ENCODE results near the gene GPN3. TPM values are rescaled to one million over a fixed set of nuclear protein-coding genes. Genes with fewer than 3 reads are reported as not detected.
A peak's percentile ranks its signal among the peaks of the same experiment; 100 is the strongest.

The GPN3 gene
- total and polyA plus RNA-seq, 10 of the 15 experiments (the other 5 are each of a cell fraction or from before 2014, with no cell fraction given): 27.1 to 117 (median 53.5) TPM

DNA sequence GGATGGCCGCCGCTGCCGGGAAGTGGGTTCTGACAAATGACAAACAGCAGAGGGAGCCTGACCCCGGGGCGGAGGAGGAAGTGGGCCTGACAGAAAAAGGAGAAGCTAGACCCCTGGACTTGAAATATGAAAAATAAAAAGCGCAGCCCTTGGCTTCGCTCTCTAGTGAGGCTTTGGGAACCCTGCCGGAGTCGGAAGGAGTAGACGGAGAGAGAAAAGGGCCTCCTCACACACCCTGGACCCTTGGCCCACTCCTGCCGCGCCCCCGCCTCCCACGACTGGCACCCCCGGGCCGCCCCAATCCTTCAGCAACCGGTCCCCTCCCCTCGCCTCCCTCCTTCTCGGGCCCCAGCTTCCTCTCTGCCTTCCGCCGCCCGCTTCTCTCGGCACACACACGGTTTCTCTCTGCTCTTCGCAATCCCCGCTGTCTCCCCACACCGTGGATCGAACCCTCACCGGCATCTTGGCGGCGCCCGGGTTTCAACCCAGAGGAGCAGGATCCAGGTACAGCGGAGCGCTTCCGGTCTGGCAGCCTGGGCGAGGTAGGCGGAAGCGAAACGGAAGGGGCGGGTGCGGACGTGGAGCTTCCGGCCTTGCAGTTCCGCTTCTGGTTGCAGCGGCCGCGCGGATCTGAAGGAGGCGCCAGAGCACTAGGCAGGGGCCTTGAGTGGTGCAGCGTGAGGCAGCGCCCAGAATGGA lies 18.1 kb downstream of the GPN3 start, which contains the start of gene ARPC3 (continued):
- TF ChIP-seq PRDM15 (CRISPR knock-in tag; IDR thresholded peaks at IDR 0.05): no peak
- TF ChIP-seq NR2F1 (conservative IDR thresholded peaks at IDR 0.05): 0 out of 2 replicates have a peak, but pooled peaks have one; percentile 13
- no peak; the same call in 1 of the 2 replicates for TF ChIP-seq MTA3 (IDR thresholded peaks at IDR 0.05; ENCODE audit: borderline replicate concordance, low read length)
- TF ChIP-seq NFYA (IDR thresholded peaks at IDR 0.05; ENCODE audit: borderline replicate concordance, low read depth, low read length): no peak
- TF ChIP-seq, protein P1, sequence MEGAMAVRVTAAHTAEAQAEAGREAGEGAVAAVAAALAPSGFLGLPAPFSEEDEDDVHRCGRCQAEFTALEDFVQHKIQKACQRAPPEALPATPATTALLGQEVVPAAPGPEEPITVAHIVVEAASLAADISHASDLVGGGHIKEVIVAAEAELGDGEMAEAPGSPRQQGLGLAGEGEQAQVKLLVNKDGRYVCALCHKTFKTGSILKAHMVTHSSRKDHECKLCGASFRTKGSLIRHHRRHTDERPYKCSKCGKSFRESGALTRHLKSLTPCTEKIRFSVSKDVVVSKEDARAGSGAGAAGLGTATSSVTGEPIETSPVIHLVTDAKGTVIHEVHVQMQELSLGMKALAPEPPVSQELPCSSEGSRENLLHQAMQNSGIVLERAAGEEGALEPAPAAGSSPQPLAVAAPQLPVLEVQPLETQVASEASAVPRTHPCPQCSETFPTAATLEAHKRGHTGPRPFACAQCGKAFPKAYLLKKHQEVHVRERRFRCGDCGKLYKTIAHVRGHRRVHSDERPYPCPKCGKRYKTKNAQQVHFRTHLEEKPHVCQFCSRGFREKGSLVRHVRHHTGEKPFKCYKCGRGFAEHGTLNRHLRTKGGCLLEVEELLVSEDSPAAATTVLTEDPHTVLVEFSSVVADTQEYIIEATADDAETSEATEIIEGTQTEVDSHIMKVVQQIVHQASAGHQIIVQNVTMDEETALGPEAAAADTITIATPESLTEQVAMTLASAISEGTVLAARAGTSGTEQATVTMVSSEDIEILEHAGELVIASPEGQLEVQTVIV (IDR thresholded peaks at IDR 0.05; ENCODE audit: borderline replicate concordance, partially characterized antibody): peak; percentile 93
- no peak for TF ChIP-seq JUND (IDR thresholded peaks at IDR 0.05; ENCODE audit: low read depth, low read length)
- TF ChIP-seq SIX5 (IDR thresholded peaks at IDR 0.05; ENCODE audit: low read depth, low read length, severe bottlenecking): no peak
- TF ChIP-seq NBN (IDR thresholded peaks at IDR 0.05): peak; percentile 82
- no peak for TF ChIP-seq ZNF687 (IDR thresholded peaks at IDR 0.05)
- TF ChIP-seq ZBTB33 (IDR thresholded peaks at IDR 0.05): no peak
- no peak for TF ChIP-seq BRCA1 (IDR thresholded peaks at IDR 0.05; ENCODE audit: low read depth, low read length)
- TF ChIP-seq MEF2B (IDR thresholded peaks at IDR 0.05; ENCODE audit: partially characterized antibody, poor library complexity, severe bottlenecking): no peak
- no peak for TF ChIP-seq NFYB (IDR thresholded peaks at IDR 0.05; ENCODE audit: insufficient read depth, low read depth, low read length)
- no peak; the same call in 1 of the 2 replicates for TF ChIP-seq TARDBP (IDR thresholded peaks at IDR 0.05; ENCODE audit: borderline replicate concordance)
- peak; percentile 93 for TF ChIP-seq GABPA (IDR thresholded peaks at IDR 0.05; ENCODE audit: low read depth)
- no peak for TF ChIP-seq ZNF274 (IDR thresholded peaks at IDR 0.05; ENCODE audit: insufficient read depth, insufficient read length)
- no peak for TF ChIP-seq BCL11A (IDR thresholded peaks at IDR 0.05; ENCODE audit: low read depth, low read length)
